IMR-90 (cell line): ENCODE results near the gene OR5AC2. TPM values are rescaled to one million over a fixed set of nuclear protein-coding genes. Genes with fewer than 3 reads are reported as not detected.

Experiments used
- ATAC-seq: fragments of 200-7000 bp; cut with Tn5 transposase; 2 replicates; pipeline ENCODE4 v1.9.1; 2020; ENCODE audit warnings: low read depth, mild to moderate bottlenecking, moderate library complexity
- BruUV-seq: library from RNA; stranded (reverse); fragments of 400-500 nt; replicated peaks from 2 replicates; lab custom pipeline; 2021; lab: Mats Ljungman, UMichigan
- CTCF ChIA-PET: fragments of 300-600 bp; formaldehyde crosslinking; extraction: SDS; loops from one replicate; lab custom pipeline; 2021; ENCODE audit warnings: antibody characterized with exemption; lab: Yijun Ruan, JAX
- POLR2A ChIA-PET: fragments of 300-600 bp; sonication (Branson Sonifier 250); formaldehyde crosslinking; loops from one replicate; lab custom pipeline; 2022; ENCODE audit warnings: antibody characterized with exemption; ENCODE audit not compliant: unreplicated experiment; lab: Charles Lee
- DNase-seq: peaks from one replicate; pipeline ENCODE4 v3.0.0; 2013
- H2AFZ ChIP-seq: replicated peaks from 2 replicates; pipeline ENCODE3; 2013; ENCODE audit warnings: low read length, mild to moderate bottlenecking; ENCODE audit not compliant: poor library complexity
- H2AK5ac ChIP-seq: 2 replicates; pipeline ENCODE4 v1.6.1; 2013; ENCODE audit warnings: low read depth, low read length, inconsistent platforms
- H2AK9ac ChIP-seq: replicated peaks from 2 replicates; pipeline ENCODE3; 2013; ENCODE audit warnings: mild to moderate bottlenecking, low read depth, low read length, moderate library complexity; ENCODE audit not compliant: poor library complexity
- H2BK120ac ChIP-seq: 2 replicates; pipeline ENCODE4 v1.6.1; 2013; ENCODE audit warnings: low read depth, low read length, inconsistent platforms
- H2BK15ac ChIP-seq: 3 replicates; pipeline ENCODE4 v1.6.1; 2013; ENCODE audit warnings: low read depth, low read length, inconsistent platforms
- H2BK20ac ChIP-seq: 2 replicates; pipeline ENCODE4 v1.6.1; 2013; ENCODE audit warnings: low read depth, mild to moderate bottlenecking, inconsistent platforms, low read length, moderate library complexity
- H2BK5ac ChIP-seq: 2 replicates; pipeline ENCODE4 v1.6.1; 2013; ENCODE audit warnings: mild to moderate bottlenecking, low read depth, low read length, inconsistent platforms; ENCODE audit not compliant: poor library complexity, severe bottlenecking
- H3K14ac ChIP-seq: replicated peaks from 2 replicates; pipeline ENCODE4 v1.6.1; 2013; ENCODE audit warnings: low read depth, low read length, inconsistent platforms
- H3K18ac ChIP-seq: 2 replicates; pipeline ENCODE4 v1.6.1; 2013; ENCODE audit warnings: low read depth, low read length, control low read depth
- H3K23ac ChIP-seq: 2 replicates; pipeline ENCODE4 v1.6.1; 2013; ENCODE audit warnings: low read depth, low read length, inconsistent platforms
- H3K27ac ChIP-seq: 2 replicates; pipeline ENCODE4 v1.5.1; 2013; ENCODE audit warnings: mild to moderate bottlenecking, control low read depth, low read length; ENCODE audit not compliant: insufficient read depth
- H3K27me3 ChIP-seq: 2 replicates; pipeline ENCODE4 v1.6.1; 2013; ENCODE audit warnings: low read length; ENCODE audit not compliant: control insufficient read depth, insufficient read depth
- H3K36me3 ChIP-seq: 2 replicates; pipeline ENCODE4 v1.6.1; 2013; ENCODE audit warnings: low read length, mixed read lengths; ENCODE audit not compliant: control insufficient read depth, insufficient read depth
- H3K4ac ChIP-seq: 2 replicates; pipeline ENCODE4 v1.6.1; 2013; ENCODE audit warnings: low read depth, low read length, inconsistent platforms
- H3K4me1 ChIP-seq: 2 replicates; pipeline ENCODE4 v1.6.1; 2013; ENCODE audit warnings: low read length, mixed read lengths; ENCODE audit not compliant: control insufficient read depth, insufficient read depth
- H3K4me2 ChIP-seq: 2 replicates; pipeline ENCODE4 v1.6.1; 2013; ENCODE audit warnings: low read depth, mild to moderate bottlenecking, control low read depth, low read length, moderate library complexity
- H3K4me3 ChIP-seq: 2 replicates; pipeline ENCODE4 v1.5.1; 2013; ENCODE audit warnings: low read depth, mild to moderate bottlenecking, control low read depth, low read length, moderate library complexity; ENCODE audit not compliant: insufficient read depth
- H3K56ac ChIP-seq: 2 replicates; pipeline ENCODE4 v1.6.1; 2013; ENCODE audit warnings: low read length, inconsistent platforms; ENCODE audit not compliant: insufficient read depth; ENCODE audit errors: extremely low read depth
- H3K79me1 ChIP-seq, 2 experiments: 2 replicates each; pipeline ENCODE4 v1.6.1; 2013; ENCODE audit warnings: low read length in 2 of 2, inconsistent platforms in 1 of 2, low read depth in 1 of 2
- H3K9ac ChIP-seq: 2 replicates; pipeline ENCODE4 v1.6.1; 2013; ENCODE audit warnings: low read depth, low read length, control low read depth
- H3K9me1 ChIP-seq: 2 replicates; pipeline ENCODE4 v1.6.1; 2013; ENCODE audit warnings: low read length, inconsistent platforms; ENCODE audit not compliant: insufficient read depth
- H3K9me3 ChIP-seq: 2 replicates; pipeline ENCODE4 v1.6.1; 2013; ENCODE audit warnings: low read length; ENCODE audit not compliant: control insufficient read depth, insufficient read depth
- H4K20me1 ChIP-seq: 2 replicates; pipeline ENCODE4 v1.6.1; 2013; ENCODE audit warnings: low read length, inconsistent platforms; ENCODE audit not compliant: insufficient read depth
- H4K5ac ChIP-seq: 2 replicates; pipeline ENCODE4 v1.6.1; 2013; ENCODE audit warnings: mild to moderate bottlenecking, low read depth, low read length, control low read depth
- H4K8ac ChIP-seq, 2 experiments: 2 replicates each; pipeline ENCODE4 v1.6.1; 2013; ENCODE audit warnings: low read depth in 2 of 2, low read length in 2 of 2, control low read depth in 1 of 2, inconsistent platforms in 1 of 2
- H4K91ac ChIP-seq: 2 replicates; pipeline ENCODE4 v1.6.1; 2013; ENCODE audit warnings: low read depth, low read length, inconsistent platforms; ENCODE audit not compliant: insufficient read depth
- BHLHE40 ChIP-seq: fragments of 150-350 bp; IDR thresholded peaks from 2 replicates; pipeline ENCODE4 v1.6.1; 2016; ENCODE audit warnings: mild to moderate bottlenecking, low read depth, low read length
- CEBPB ChIP-seq: IDR thresholded peaks from 2 replicates; pipeline ENCODE4 v1.6.1; 2012; ENCODE audit warnings: low read depth, low read length, improper control_type of control experiment
- CHD1 ChIP-seq: IDR thresholded peaks from 2 replicates; pipeline ENCODE4 v1.6.1; 2012; ENCODE audit warnings: low read depth, low read length, improper control_type of control experiment
- ELK1 ChIP-seq: fragments of 150-350 bp; IDR thresholded peaks from 2 replicates; pipeline ENCODE4 v1.6.1; 2016; ENCODE audit warnings: low read depth, mild to moderate bottlenecking, low read length, moderate library complexity, borderline replicate concordance
- MAFK ChIP-seq: IDR thresholded peaks from 2 replicates; pipeline ENCODE4 v1.6.1; 2012; ENCODE audit warnings: low read depth, low read length, improper control_type of control experiment
- MAZ ChIP-seq: IDR thresholded peaks from 2 replicates; pipeline ENCODE4 v1.6.1; 2012; ENCODE audit warnings: low read depth, mild to moderate bottlenecking, low read length, improper control_type of control experiment, moderate library complexity, borderline replicate concordance
- MXI1 ChIP-seq: IDR thresholded peaks from 2 replicates; pipeline ENCODE4 v1.6.1; 2012; ENCODE audit warnings: low read depth, mild to moderate bottlenecking, low read length, moderate library complexity, borderline replicate concordance
- NFE2L2 ChIP-seq: fragments of 150-350 bp; IDR thresholded peaks from 2 replicates; pipeline ENCODE4 v1.6.1; 2016; ENCODE audit warnings: low read depth, mild to moderate bottlenecking, low read length
- POLR2A ChIP-seq: IDR thresholded peaks from 2 replicates; pipeline ENCODE4 v1.6.1; 2012; ENCODE audit warnings: mild to moderate bottlenecking, low read depth, low read length
- RAD21 ChIP-seq: IDR thresholded peaks from 2 replicates; pipeline ENCODE4 v1.6.1; 2012; ENCODE audit warnings: low read length, improper control_type of control experiment
- RCOR1 ChIP-seq: IDR thresholded peaks from 2 replicates; pipeline ENCODE4 v1.6.1; 2012; ENCODE audit warnings: mild to moderate bottlenecking, low read length, improper control_type of control experiment; ENCODE audit not compliant: insufficient replicate concordance
- USF2 ChIP-seq: fragments of 150-350 bp; IDR thresholded peaks from 2 replicates; pipeline ENCODE4 v1.6.1; 2017; ENCODE audit warnings: mild to moderate bottlenecking, antibody characterized with exemption, low read length, low read depth
- WGBS, 2 experiments: methylation state at CpG; one replicate each; pipeline versions ENCODE4 v1.1.5 to v1.1.7; 2013; ENCODE audit warnings: missing lambda C conversion rate in 2 of 2; ENCODE audit not compliant: insufficient read length in 1 of 2; ENCODE audit errors: extremely low coverage in 2 of 2; 5-methylcytosine and 5-hydroxymethylcytosine counted together
- dilution Hi-C: fragments of 300-500 bp; cut with HindIII; formaldehyde crosslinking; loops from one replicate; pipeline ENCODE4 v1.14.3; 2018; ENCODE audit warnings: low sequenced_read_pairs; ENCODE audit not compliant: unreplicated experiment
- in situ Hi-C: fragments of 300-500 bp; cut with MboI; formaldehyde crosslinking; loops from 3 replicates; pipeline ENCODE4 v1.14.3; 2019; ENCODE audit warnings: low sequenced_read_pairs, inconsistent platforms, mixed read lengths
- intact Hi-C: fragments of 100-400 bp; cut with micrococcal nuclease; formaldehyde crosslinking; loops from 2 replicates; pipeline ENCODE4 v1.10.0; 2022
- polyA plus RNA-seq, 3 experiments: library from polyadenylated mRNA; depleted of rRNA; stranded (reverse); fragments of >200 nt; gene quantifications; 2 replicates each; pipeline ENCODE4 v1.2.3, GENCODE V29; 2012; ENCODE audit warnings: low replicate concordance in 1 of 3
- total RNA-seq: library from RNA; depleted of rRNA; stranded (reverse); fragments of >200 nt; gene quantifications from 2 replicates; pipeline ENCODE4 v1.2.3, GENCODE V29; 2012

The OR5AC2 gene
- total and polyA plus RNA-seq, 2 of the 4 experiments (the other 2 are of a cell fraction) = not detected

GRCh38 chr3:98114264-98114663, 27.3 kb downstream of the OR5AC2 start:
- H2AK9ac ChIP-seq = no peak overlapping the region
- no peaks in the 10 kb centered on the region for H3K79me1 ChIP-seq
- no peak overlapping the region for H3K27ac ChIP-seq
- no peak overlapping the region for H2BK5ac ChIP-seq
- intact Hi-C loops (no loop called here), in situ Hi-C loops (no loop called here), dilution Hi-C loops (no loop called here)
- H3K23ac ChIP-seq = no peak overlapping the region
- no peak for DNase-seq
- no peak overlapping the region for H2BK120ac ChIP-seq
- H3K9me3 ChIP-seq = peaks cover 3% of the 10 kb centered on the region; the same call in 1 of the 2 replicates
- H3K9me1 ChIP-seq = no peaks in the 10 kb centered on the region
- WGBS, 2 experiments = no CpG with 5 or more reads among the region's 3 CpGs
- H3K4me3 ChIP-seq = no peak overlapping the region
- ChIA-PET CTCF (no interaction called here), POLR2A (no interaction called here)
- H2BK15ac ChIP-seq = no peak overlapping the region
- H3K4ac ChIP-seq = no peak overlapping the region
- H4K8ac ChIP-seq = no peak overlapping the region
- no peak overlapping the region for H3K9ac ChIP-seq
- H2AK5ac ChIP-seq = no peak overlapping the region
- H2AFZ ChIP-seq = no peak overlapping the region
- no peak for ATAC-seq
- no peak overlapping the region for H3K4me2 ChIP-seq
- TF ChIP-seq BHLHE40 = no peak
- no peak for TF ChIP-seq ELK1
- no peak for TF ChIP-seq USF2
- TF ChIP-seq CEBPB = no peak
- TF ChIP-seq RAD21 = no peak
- TF ChIP-seq MAFK = no peak
- no peak for TF ChIP-seq NFE2L2
- TF ChIP-seq POLR2A = no peak
- no peak for TF ChIP-seq RCOR1
- no peak for TF ChIP-seq MXI1
- TF ChIP-seq CHD1 = no peak
- TF ChIP-seq MAZ = no peak
- no peak overlapping the region for H3K14ac ChIP-seq
- H3K4me1 ChIP-seq = no peaks in the 10 kb centered on the region
- no peaks in the 10 kb centered on the region for H4K20me1 ChIP-seq
- H4K91ac ChIP-seq = no peak overlapping the region
- H2BK20ac ChIP-seq = no peak overlapping the region
- H4K5ac ChIP-seq = no peak overlapping the region
- H3K36me3 ChIP-seq = no peaks in the 10 kb centered on the region
- no peak overlapping the region for H3K18ac ChIP-seq
- no TSS peak for BruUV-seq
- no peaks in the 10 kb centered on the region for H3K27me3 ChIP-seq
- H3K56ac ChIP-seq = no peak overlapping the region
